H1 (cell line): ENCODE results near the gene SGK1. TPM values are rescaled to one million over a fixed set of nuclear protein-coding genes. Genes with fewer than 3 reads are reported as not detected.

Experiments used
- ASH2L ChIP-seq: fragments of 200-600, 300-600 bp; sonication (generic); IDR thresholded peaks from one replicate; pipeline ENCODE4 v1.7.1; 2017; ENCODE audit warnings: low read length
- CBX5 ChIP-seq: fragments of 300-800, 300-1000 bp; sonication (generic); IDR thresholded peaks from 2 replicates; pipeline ENCODE4 v1.7.1; 2016; ENCODE audit warnings: antibody characterized with exemption, low read length, low read depth
- GABPA ChIP-seq: IDR thresholded peaks from 2 replicates; pipeline ENCODE4 v1.6.1; 2011; ENCODE audit warnings: mild to moderate bottlenecking, low read length, moderate library complexity, borderline replicate concordance; ENCODE audit not compliant: insufficient read depth
- NRF1 ChIP-seq: IDR thresholded peaks from 2 replicates; pipeline ENCODE4 v1.6.1; 2011; ENCODE audit warnings: mild to moderate bottlenecking, low read depth, low read length, improper control_type of control experiment
- RFX5 ChIP-seq: IDR thresholded peaks from 2 replicates; pipeline ENCODE4 v1.6.1; 2011; ENCODE audit warnings: low read depth, low read length, improper control_type of control experiment, borderline replicate concordance
- SAP30 ChIP-seq: fragments of 300-600 bp; sonication (generic); IDR thresholded peaks from 2 replicates; pipeline ENCODE4 v1.7.1; 2012; ENCODE audit warnings: low read length, moderate library complexity, mild to moderate bottlenecking, inconsistent platforms; ENCODE audit not compliant: insufficient read depth, insufficient replicate concordance
- polyA plus RNA-seq, 7 experiments: library from polyadenylated mRNA; depleted of rRNA in 3 of 7; stranded (reverse) in 5 of 7; unstranded in 2 of 7; fragments of >200 nt in 5 of 7; fragments of 200-250 nt in 2 of 7; gene quantifications; 1 replicate in 5 of 7; 2 replicates in 1 of 7; 4 replicates in 1 of 7; pipeline versions ENCODE4 v1.2.1 to v1.2.3, GENCODE V29; 2011 to 2013; ENCODE audit warnings: missing spikeins in 2 of 7, mixed read lengths in 2 of 7
- total RNA-seq: library from RNA; stranded (reverse); fragmentation: NEBNext Ultra II Directional; extraction: Animal tissue kit (Norgen Biotek cat#: 25700); gene quantifications from 2 replicates; pipeline ENCODE4 v1.2.1, GENCODE V29; 2021

SGK1 gene
- total and polyA plus RNA-seq, 2 of the 8 experiments (the other 6 are each of a cell fraction or from before 2014, with no cell fraction given) = 14.5 to 18.4 TPM

GRCh38 chr6:134187154-134187553 is 130.8 kb downstream of the SGK1 start (continued):
- TF ChIP-seq SAP30 (no peak), RFX5 (no peak), CBX5 (no peak), NRF1 (no peak), ASH2L (no peak), GABPA (no peak)
